ENCODE results near the gene CLNK.
"Not testable (repeated sequence)": the region's sequence is repeated elsewhere in the genome, so short reads cannot be mapped to it uniquely, and the experiment has no call there.

The CLNK gene

DNA sequence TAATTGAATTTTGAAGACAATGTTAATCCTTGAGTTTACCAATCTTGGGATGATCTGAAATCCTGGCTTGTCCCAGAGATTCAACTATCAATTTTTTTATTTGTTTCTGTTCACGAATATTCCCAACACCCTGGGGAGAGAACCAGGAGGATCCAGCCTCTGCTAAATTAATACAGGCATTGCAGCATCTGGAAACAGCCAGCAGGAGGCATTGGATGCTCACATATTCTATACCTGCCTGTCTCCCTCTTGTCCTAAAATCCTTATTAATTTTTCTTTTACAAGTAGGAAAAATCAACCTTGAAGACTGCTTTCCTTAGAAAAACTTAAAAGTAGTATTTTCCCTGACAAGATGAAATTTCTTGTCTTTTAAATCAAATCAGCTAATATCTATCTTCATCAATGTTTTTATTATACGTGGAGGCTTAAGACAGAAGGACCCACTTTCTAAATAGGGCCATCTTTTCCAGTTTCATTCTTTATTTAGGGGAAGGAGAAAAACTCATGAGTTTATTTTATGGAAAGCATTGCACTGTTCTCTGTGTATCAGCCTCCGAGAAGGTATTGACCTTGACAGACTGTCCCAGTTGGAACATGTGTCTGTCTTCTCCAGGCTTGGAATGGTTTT, 102.4 kb downstream of the CLNK start:
- H3K36me3 ChIP-seq (replicated peaks), result no peaks in the 10 kb centered on the region
- H3K9me3 ChIP-seq, result no peaks in the 10 kb centered on the region
- no peak overlapping the region for H3K4me3 ChIP-seq
- no peaks in the 10 kb centered on the region for H3K27me3 ChIP-seq (ENCODE audit: low read depth)
- in situ Hi-C loops (cut with MboI; ENCODE audit: low sequenced_read_pairs), result no loop called here
- H3K4me1 ChIP-seq, result no peaks in the 10 kb centered on the region
- peak in 1 of 2 experiments; percentile 10 for DNase-seq (ENCODE audit: low spot score in 2 of 2)

DNA sequence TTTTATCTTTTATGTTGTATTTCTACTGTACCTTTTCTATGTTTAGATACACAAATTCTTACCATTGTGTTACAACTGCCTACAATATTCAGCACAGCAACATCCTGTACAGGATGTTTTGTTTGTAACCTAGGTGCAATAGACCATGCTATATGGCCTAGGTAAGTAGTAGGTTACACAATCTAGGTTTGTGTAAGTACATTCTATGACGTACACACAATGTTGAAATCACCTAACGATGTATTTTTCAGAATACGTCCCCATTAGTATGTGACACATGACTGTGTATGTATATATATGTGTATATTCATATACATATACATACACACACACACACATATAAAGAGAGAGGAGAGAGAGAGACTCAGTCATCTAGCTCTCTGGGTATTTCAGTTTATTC, 103.5 kb downstream of the CLNK start:
- Histone ChIP-seq H3K4me1 (no peaks in the 10 kb centered on the region), H3K36me3 (replicated peaks) (no peaks in the 10 kb centered on the region), H3K27me3 (ENCODE audit: low read depth) (no peaks in the 10 kb centered on the region), H3K4me3 (no peak overlapping the region), H3K9me3 (no peaks in the 10 kb centered on the region)
- DNase-seq (ENCODE audit: low spot score in 2 of 2), result no peak
- in situ Hi-C loops (cut with MboI; ENCODE audit: low sequenced_read_pairs), result no loop called here

DNA sequence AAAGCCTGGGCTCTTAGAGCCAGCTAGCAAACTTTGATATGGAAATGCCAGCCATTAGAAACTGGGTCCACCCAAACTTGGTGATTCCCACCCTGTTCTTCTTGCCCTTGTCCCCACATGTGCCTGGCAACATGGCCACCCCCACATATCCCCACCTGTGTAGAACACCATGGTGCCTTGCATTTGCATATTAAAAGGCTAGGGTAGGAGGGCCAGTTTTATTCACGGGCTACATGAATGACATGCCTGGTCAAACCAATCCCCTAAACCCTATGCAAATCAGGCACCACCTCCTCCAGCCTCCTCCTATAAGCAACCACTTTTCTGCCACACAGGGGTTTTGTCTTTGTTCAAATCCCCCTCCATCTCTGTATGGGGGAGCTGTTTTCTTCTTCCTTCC, 104.9 kb downstream of the CLNK start:
- Histone ChIP-seq H3K9me3 (no peaks in the 10 kb centered on the region), H3K27me3 (ENCODE audit: low read depth) (no peaks in the 10 kb centered on the region), H3K4me1 (no peaks in the 10 kb centered on the region), H3K4me3 (no peak overlapping the region), H3K36me3 (replicated peaks) (no peaks in the 10 kb centered on the region)
- DNase-seq (ENCODE audit: low spot score in 2 of 2), result no peak
- in situ Hi-C loops (cut with MboI; ENCODE audit: low sequenced_read_pairs), result no loop called here

DNA sequence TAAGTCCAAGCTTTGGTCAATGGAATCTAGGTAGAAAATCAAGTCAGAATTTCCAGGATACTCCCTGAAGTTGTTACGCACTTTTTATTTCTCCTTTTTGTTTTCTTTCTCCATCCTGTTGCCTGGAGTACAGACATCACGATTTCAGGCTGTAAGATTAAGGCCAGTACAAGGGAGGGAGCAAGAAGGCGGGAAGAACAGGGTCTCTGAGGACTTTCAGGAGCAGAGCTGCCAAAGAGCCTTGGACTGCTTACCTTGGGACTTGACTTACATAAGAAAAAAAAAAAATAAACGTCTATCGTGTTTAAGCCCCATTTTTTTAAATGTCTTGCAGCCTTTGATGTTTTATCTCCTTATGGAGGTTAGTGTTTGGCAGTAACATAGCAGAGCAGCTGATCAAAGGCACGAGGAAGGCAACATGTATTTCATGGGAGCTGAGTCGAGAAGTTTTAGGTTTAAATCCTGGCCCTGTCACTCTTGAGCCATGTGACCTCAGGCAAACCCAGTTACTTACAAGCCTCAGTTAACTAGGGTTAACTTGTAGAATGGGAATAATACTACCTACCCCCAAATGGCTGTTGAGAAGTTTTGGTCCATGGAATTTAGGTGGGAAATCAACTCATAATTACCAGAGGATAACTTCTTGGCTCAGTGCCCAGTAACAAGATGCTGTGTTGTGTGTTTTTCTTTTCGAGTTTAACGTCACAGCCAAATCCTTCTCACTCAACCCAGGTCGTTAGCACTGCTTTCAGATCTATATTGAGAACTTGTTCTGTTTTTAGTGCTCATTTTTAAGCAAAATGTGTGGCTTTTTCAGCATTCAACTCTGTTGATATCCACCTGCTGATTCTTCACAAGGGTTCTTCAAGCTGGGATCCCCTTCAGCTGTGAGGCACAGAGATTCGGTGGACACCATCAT, 106.8 kb downstream of the CLNK start:
- Histone ChIP-seq H3K4me1 (no peaks in the 10 kb centered on the region), H3K4me3 (no peak overlapping the region), H3K9me3 (no peaks in the 10 kb centered on the region), H3K36me3 (replicated peaks) (no peaks in the 10 kb centered on the region), H3K27me3 (ENCODE audit: low read depth) (no peaks in the 10 kb centered on the region)
- in situ Hi-C loops (cut with MboI; ENCODE audit: low sequenced_read_pairs), result no loop called here
- no peak for DNase-seq (ENCODE audit: low spot score in 2 of 2)

DNA sequence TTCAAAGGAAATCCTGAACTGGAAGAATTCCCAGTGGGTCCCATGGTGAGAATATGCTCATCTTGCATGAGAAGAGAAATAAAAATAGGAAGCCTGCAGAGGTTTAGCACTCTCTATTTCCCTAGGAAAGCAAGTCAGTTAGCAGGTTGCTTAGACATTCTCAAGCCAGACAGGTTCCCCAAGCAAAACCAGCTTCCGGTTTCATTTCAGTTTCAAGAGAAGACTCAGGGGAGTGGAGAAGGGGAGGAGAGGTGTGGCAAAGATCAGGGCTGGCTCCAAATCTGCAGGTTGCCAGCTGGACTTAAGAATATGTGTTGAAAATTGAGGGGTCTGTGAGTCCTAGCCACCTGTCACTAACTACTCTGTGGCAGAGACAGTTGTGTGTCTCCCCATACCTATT, 107.5 kb downstream of the CLNK start:
- Histone ChIP-seq H3K36me3 (replicated peaks) (no peaks in the 10 kb centered on the region), H3K9me3 (no peaks in the 10 kb centered on the region), H3K27me3 (ENCODE audit: low read depth) (no peaks in the 10 kb centered on the region), H3K4me3 (no peak overlapping the region), H3K4me1 (no peaks in the 10 kb centered on the region)
- DNase-seq (ENCODE audit: low spot score in 2 of 2), result no peak
- in situ Hi-C loops (cut with MboI; ENCODE audit: low sequenced_read_pairs), result no loop called here

DNA sequence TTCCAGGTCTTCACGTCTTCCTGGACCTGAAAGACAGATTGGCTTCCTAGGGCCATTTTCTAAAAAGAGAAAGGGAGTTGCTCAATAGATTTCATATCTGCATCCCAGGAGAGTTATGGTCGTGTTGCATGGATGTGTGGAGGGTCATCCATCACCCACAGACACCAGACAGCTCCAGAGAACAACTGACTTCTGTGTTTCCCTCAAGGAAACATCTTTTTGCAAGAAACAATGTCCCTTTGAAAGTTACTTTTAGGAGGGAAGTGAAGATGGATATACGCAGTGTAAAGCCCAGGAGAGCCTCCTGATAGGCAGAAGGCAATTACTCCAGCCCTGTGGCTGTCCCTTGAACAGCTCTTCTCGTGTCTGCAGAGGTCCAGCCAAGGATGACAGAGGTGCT, 108.3 kb downstream of the CLNK start:
- Histone ChIP-seq H3K4me1 (no peaks in the 10 kb centered on the region), H3K27me3 (ENCODE audit: low read depth) (no peaks in the 10 kb centered on the region), H3K9me3 (no peaks in the 10 kb centered on the region), H3K4me3 (no peak overlapping the region), H3K36me3 (replicated peaks) (no peaks in the 10 kb centered on the region)
- no peak for DNase-seq (ENCODE audit: low spot score in 2 of 2)
- in situ Hi-C loops (cut with MboI; ENCODE audit: low sequenced_read_pairs), result no loop called here

DNA sequence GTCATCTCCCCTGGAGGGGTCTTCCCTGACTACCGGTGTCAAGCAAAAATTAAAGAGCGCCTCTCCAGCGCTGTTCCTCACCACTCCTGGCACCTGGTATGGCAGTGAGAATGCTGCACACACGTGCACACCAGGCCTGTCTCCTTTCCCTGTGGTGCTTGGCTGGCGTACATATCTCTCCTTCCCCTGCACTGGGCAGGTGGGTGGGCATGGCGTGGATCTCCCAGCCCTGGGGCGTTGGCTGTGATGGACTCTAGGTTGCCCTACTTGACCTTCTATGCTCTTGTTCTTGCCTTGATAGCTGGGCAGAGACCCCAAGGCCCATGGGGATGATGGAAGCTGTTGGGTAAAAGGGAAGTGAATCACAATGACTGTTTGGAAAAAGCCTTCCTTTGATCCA, 109.2 kb downstream of the CLNK start:
- Histone ChIP-seq H3K36me3 (replicated peaks) (no peaks in the 10 kb centered on the region), H3K4me3 (no peak overlapping the region), H3K9me3 (no peaks in the 10 kb centered on the region), H3K4me1 (no peaks in the 10 kb centered on the region), H3K27me3 (ENCODE audit: low read depth) (no peaks in the 10 kb centered on the region)
- in situ Hi-C loops (cut with MboI; ENCODE audit: low sequenced_read_pairs), result no loop called here
- no peak for DNase-seq (ENCODE audit: low spot score in 2 of 2)

DNA sequence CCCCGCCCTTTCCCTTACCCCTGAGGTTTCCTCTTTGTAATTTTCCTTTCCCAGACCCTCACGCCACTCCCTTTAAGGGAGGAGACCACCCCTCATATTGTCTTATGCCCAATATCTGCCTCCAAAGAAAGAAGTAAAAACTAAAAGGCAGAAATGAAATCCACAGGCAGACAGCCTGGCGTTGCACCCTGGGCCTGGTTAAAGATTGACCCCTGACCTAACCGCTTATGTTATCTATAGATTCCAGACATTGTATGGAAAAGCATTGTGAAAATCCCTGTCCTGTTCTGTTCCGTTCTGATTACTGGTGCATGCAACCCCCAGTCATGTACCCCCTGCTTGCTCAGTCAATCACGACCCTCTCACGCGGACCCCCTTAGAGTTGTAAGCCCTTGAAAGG, 110.0 kb downstream of the CLNK start:
- H3K4me3 ChIP-seq; H3K36me3 ChIP-seq (replicated peaks); H3K4me1 ChIP-seq; DNase-seq (ENCODE audit: low spot score in 2 of 2); in situ Hi-C loops (cut with MboI; ENCODE audit: low sequenced_read_pairs); H3K9me3 ChIP-seq; H3K27me3 ChIP-seq (ENCODE audit: low read depth): not testable (repeated sequence)

DNA sequence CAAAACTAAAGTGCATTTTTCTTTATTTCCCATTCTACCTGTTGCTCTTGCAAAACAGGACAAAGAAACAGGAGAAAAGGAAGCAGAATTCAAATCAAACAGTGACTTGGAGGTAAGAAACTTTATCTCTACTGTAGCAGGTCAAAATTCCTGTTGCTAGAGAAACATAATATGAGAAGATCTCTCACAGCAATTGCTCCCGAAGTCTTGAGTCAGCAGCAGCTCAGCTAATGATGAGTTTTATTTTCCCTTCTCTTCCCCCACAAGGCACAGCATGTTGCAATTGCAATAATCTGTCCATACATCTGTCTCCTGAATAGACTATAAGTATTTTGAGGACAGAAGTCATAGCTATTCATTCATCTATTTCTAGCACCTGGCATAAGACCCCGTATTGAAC, 112.7 kb downstream of the CLNK start:
- Histone ChIP-seq H3K4me3 (no peak overlapping the region), H3K27me3 (ENCODE audit: low read depth) (no peaks in the 10 kb centered on the region), H3K4me1 (no peaks in the 10 kb centered on the region), H3K9me3 (no peaks in the 10 kb centered on the region), H3K36me3 (replicated peaks) (no peaks in the 10 kb centered on the region)
- DNase-seq (ENCODE audit: low spot score in 2 of 2), result no peak
- in situ Hi-C loops (cut with MboI; ENCODE audit: low sequenced_read_pairs), result no loop called here

DNA sequence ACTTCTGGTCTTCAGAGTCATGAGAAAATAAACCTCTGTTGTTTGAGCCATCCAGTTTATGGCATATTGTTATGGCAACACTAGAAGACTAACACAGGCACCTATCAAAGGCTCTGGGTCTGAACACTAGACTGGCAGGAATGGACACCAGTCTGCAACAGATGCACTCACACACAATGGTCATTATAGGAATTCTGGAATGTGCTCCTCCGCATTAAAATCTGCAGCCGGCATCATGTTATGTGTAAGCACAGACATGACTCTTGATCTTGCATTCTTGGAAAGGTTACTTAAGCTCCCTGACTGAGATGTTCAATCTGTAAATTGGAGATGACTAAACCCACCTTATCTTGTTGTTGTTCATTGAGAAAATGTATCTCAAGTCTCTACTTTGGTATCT, 115.1 kb downstream of the CLNK start:
- no peak for DNase-seq (ENCODE audit: low spot score in 2 of 2)
- in situ Hi-C loops (cut with MboI; ENCODE audit: low sequenced_read_pairs), result no loop called here
- Histone ChIP-seq H3K4me1 (no peaks in the 10 kb centered on the region), H3K9me3 (no peaks in the 10 kb centered on the region), H3K4me3 (no peak overlapping the region), H3K27me3 (ENCODE audit: low read depth) (no peaks in the 10 kb centered on the region), H3K36me3 (replicated peaks) (no peaks in the 10 kb centered on the region)

DNA sequence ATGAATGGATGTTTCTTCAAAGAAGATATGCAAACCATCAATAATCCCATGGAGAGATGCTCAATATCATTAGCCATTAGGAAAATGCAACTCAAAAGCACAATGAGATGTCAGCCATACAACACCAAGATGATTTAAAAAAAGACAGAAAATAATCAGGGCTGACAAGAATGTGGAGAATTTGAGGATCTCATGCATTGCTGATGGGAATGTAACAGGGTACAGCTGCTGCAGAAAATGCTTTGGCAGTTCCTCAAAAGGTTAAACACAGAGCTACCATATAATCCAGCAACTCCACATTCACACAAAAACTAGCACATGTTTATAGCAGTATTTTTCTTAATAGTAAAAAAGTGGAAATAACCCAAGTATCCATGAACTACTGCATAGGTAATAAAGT, 116.8 kb downstream of the CLNK start:
- no peak overlapping the region for H3K4me3 ChIP-seq
- in situ Hi-C loops (cut with MboI; ENCODE audit: low sequenced_read_pairs), result no loop called here
- DNase-seq (ENCODE audit: low spot score in 2 of 2), result no peak
- H3K9me3 ChIP-seq, result no peaks in the 10 kb centered on the region
- no peaks in the 10 kb centered on the region for H3K27me3 ChIP-seq (ENCODE audit: low read depth)
- H3K36me3 ChIP-seq (replicated peaks), result no peaks in the 10 kb centered on the region
- no peaks in the 10 kb centered on the region for H3K4me1 ChIP-seq

DNA sequence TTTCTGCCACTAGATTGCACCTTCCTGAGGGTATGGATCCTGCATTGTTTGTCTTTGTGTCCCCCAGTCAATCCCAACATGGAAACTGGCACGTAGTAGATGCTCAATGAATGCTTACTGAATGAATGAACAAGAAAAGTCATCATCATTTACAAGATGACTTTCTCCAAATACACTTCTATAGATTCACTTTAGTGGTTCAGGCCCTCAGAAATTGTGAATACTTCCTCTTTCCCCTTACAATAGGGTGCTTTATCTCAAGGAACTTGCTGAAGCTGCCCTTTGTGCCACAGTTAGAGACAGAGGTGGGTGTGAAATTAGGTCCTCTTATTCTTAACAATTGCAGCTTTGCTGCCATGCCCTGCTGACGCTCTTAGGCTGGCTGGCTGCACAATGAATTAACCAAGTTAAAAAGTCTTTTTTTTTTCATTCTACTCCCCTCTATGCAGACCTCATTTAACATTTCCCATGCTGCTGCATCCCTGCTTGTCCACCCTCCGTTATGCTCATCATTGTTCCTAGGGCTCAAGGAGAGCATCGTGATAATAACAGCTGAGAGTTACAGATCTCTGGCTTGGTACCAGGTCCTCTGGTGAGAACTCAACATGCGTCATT, 119.3 kb downstream of the CLNK start:
- no peaks in the 10 kb centered on the region for H3K9me3 ChIP-seq
- no peaks in the 10 kb centered on the region for H3K36me3 ChIP-seq (replicated peaks)
- no peak for DNase-seq (ENCODE audit: low spot score in 2 of 2)
- no peaks in the 10 kb centered on the region for H3K4me1 ChIP-seq
- H3K27me3 ChIP-seq (ENCODE audit: low read depth), result no peaks in the 10 kb centered on the region
- H3K4me3 ChIP-seq, result no peak overlapping the region
- in situ Hi-C loops (cut with MboI; ENCODE audit: low sequenced_read_pairs), result no loop called here

DNA sequence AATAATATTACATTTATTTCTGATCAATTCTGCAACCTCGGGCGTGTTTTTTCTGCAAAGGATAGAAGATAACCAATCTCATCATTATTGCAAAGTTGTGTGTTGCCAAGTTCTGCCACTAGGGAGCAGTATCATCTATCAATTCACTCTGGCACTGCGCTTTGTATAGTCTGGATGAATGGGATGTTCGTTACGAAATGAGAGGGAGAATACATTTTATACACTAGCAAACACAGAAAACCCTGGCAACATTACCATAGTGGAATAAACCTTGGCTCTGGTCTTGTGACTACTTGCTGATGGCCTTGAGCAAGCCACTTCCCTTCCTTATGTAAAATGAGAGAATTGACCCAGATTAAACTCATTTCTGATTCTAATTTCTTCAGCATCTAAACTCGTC, 129.9 kb downstream of the CLNK start:
- in situ Hi-C loops (cut with MboI; ENCODE audit: low sequenced_read_pairs), result no loop called here
- DNase-seq (ENCODE audit: low spot score in 2 of 2), result peak; percentile 23 to 62
- H3K36me3 ChIP-seq (replicated peaks), result no peaks in the 10 kb centered on the region
- no peak overlapping the region for H3K4me3 ChIP-seq
- H3K27me3 ChIP-seq (ENCODE audit: low read depth), result no peaks in the 10 kb centered on the region
- no peaks in the 10 kb centered on the region for H3K4me1 ChIP-seq
- no peaks in the 10 kb centered on the region for H3K9me3 ChIP-seq

DNA sequence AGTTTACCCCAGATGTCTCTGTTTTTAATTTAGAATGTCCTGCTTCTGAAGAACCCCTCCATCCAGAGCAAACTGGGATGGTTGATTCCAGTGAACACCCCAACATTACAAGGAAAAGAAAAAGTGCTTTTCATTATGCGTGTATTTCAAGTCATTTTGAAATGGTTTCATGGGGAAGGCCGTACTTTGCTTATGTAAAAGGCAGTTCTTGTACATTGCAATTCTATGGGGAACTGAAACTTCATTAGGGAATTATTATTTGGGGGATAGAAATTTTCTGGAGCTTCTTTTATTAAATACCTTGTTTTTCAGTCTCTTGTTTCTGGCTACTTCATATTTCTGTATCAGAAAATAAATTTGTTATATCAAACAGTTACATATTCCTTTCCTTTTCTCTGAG, 130.4 kb downstream of the CLNK start:
- Histone ChIP-seq H3K4me3 (no peak overlapping the region), H3K9me3 (no peaks in the 10 kb centered on the region), H3K4me1 (no peaks in the 10 kb centered on the region), H3K27me3 (ENCODE audit: low read depth) (no peaks in the 10 kb centered on the region), H3K36me3 (replicated peaks) (no peaks in the 10 kb centered on the region)
- no peak for DNase-seq (ENCODE audit: low spot score in 2 of 2)
- in situ Hi-C loops (cut with MboI; ENCODE audit: low sequenced_read_pairs), result no loop called here
